ENCODE data around the gene KCNMB1. TPM values are rescaled to one million over a fixed set of nuclear protein-coding genes. Genes with fewer than 3 reads are reported as not detected.

KCNMB1 gene
- total and polyA plus RNA-seq, 11 donors, result 0.25 to 3.7 (median 1.0) TPM

DNA sequence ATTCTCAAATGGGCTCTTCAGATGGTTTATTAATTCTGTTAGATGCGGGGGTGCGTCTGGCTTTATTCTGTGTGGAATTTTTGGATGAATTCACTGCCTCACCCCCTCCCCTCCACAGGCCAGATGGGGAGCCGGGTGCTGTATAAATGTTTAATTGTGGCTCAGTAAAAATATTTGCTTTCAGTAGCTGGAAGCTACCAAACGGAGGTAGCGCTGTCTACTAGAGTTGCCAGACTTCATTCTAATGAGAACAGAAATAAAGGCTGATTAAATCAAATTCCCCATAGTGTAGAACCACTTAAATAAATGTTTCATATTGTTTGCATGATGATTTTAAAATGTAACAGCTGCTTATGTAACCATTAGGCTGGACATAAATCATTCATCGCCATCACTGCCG is 34.5 kb upstream of the KCNMB1 start:
- H3K9me3 ChIP-seq, result no peaks in the 10 kb centered on the region
- peak overlapping the region in 1 of 12 donors; percentile 65 for H3K27ac ChIP-seq
- intact Hi-C loops (cut with DNase I), result loop anchor here in 6 of 10 donors (2.0 to 10.0 kb wide), 7 partner anchors 71 to 321 kb away; partner anchors contain the start of gene FOXI1 (in 1 of the 6)
- H3K4me3 ChIP-seq, result no peak overlapping the region
- TF ChIP-seq, protein P1, sequence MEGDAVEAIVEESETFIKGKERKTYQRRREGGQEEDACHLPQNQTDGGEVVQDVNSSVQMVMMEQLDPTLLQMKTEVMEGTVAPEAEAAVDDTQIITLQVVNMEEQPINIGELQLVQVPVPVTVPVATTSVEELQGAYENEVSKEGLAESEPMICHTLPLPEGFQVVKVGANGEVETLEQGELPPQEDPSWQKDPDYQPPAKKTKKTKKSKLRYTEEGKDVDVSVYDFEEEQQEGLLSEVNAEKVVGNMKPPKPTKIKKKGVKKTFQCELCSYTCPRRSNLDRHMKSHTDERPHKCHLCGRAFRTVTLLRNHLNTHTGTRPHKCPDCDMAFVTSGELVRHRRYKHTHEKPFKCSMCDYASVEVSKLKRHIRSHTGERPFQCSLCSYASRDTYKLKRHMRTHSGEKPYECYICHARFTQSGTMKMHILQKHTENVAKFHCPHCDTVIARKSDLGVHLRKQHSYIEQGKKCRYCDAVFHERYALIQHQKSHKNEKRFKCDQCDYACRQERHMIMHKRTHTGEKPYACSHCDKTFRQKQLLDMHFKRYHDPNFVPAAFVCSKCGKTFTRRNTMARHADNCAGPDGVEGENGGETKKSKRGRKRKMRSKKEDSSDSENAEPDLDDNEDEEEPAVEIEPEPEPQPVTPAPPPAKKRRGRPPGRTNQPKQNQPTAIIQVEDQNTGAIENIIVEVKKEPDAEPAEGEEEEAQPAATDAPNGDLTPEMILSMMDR (IDR thresholded peaks at IDR 0.05), result no peak
- no peak for TF ChIP-seq POLR2A (IDR thresholded peaks at IDR 0.05)
- WGBS, 4 donors, result 83 to 87% (median 84%) methylated on average over 7 of the region's 7 CpGs
- peaks cover 0 to 52% (median 10%) of the 10 kb centered on the region in 12 donors for H3K4me1 ChIP-seq
- no peak for DNase-seq
- no peaks in the 10 kb centered on the region for H3K36me3 ChIP-seq
- no peaks in the 10 kb centered on the region for H3K27me3 ChIP-seq
- ATAC-seq, result no peak

GRCh38 chr5:170421826-170422225 is 32.7 kb upstream of the KCNMB1 start:
- WGBS, 4 donors, result 51 to 64% (median 58%) methylated on average over 2 of the region's 2 CpGs
- Histone ChIP-seq H3K27me3 (no peaks in the 10 kb centered on the region), H3K4me3 (no peak overlapping the region), H3K27ac (peak overlapping the region in 1 of 12 donors; percentile 65), H3K9me3 (no peaks in the 10 kb centered on the region), H3K36me3 (no peaks in the 10 kb centered on the region), H3K4me1 (peaks cover 0 to 40% (median 6%) of the 10 kb centered on the region in 12 donors)
- peak in 2 of 4 donors; percentile 34 to 46 for ATAC-seq
- DNase-seq, result no peak
- TF ChIP-seq, protein P1 (IDR thresholded peaks at IDR 0.05), result no peak
- TF ChIP-seq POLR2A (IDR thresholded peaks at IDR 0.05), result no peak
- intact Hi-C loops (cut with DNase I), result loop anchor here (1.0 to 10.0 kb wide), 13 partner anchors 70 to 321 kb away; partner anchors contain the start of gene FOXI1 (in 1 of the 10)

DNA sequence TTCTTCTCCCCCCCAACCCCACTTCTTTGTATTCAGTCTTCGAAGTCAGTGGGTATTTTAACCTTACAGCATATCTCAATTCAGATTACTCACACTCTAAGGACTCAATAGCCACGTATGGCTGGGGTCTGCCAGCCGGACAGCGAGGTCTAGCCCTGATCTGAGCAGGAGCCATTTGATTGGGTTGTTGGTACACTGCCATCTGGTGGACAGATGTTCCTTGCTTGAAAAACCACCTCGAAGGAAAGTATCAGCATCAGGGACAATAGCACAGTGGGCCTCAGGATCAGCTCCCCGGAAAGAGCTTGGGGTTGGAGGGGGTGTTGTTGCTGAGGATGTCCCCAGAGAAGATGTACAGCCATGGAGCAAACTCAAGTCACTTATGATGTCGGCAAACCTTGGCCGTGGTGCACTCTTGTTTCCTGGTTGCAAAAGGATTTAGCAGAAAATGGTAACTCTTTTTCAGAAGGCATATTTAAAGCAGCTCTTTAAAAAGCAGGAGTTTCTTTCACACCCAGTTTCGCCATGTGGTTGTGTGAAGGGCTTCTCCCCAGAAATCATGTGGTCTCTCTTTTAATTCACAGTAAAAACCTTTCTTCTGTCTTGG is 31.7 kb upstream of the KCNMB1 start:
- intact Hi-C loops (cut with DNase I), result loop anchor here in 9 of 10 donors (1.0 to 10.0 kb wide), 14 partner anchors 69 to 320 kb away; partner anchors contain the start of gene FOXI1 (in 1 of the 9)
- TF ChIP-seq, protein P1 (IDR thresholded peaks at IDR 0.05), result peak; percentile 63 to 86 (median 78)
- no peak for TF ChIP-seq POLR2A (IDR thresholded peaks at IDR 0.05)
- 19 to 23% (median 21%) methylated on average over 9 of the region's 9 CpGs for whole genome bisulfite sequencing, 4 donors
- Histone ChIP-seq H3K4me3 (no peak overlapping the region), H3K36me3 (no peaks in the 10 kb centered on the region), H3K27me3 (no peaks in the 10 kb centered on the region), H3K4me1 (peaks cover 0 to 34% (median 2%) of the 10 kb centered on the region in 12 donors), H3K9me3 (no peaks in the 10 kb centered on the region), H3K27ac (peak overlapping the region in 1 of 12 donors; percentile 14)
- ATAC-seq, result peak in 3 of 4 donors; percentile 67 to 83 (median 76)
- DNase-seq, result peak in 4 of 5 donors; percentile 55 to 63 (median 59)

GRCh38 chr5:170419643-170420042 is 30.5 kb upstream of the KCNMB1 start:
- Histone ChIP-seq H3K9me3 (no peaks in the 10 kb centered on the region), H3K27me3 (no peaks in the 10 kb centered on the region), H3K4me3 (no peak overlapping the region), H3K4me1 (peaks cover 0 to 26% (median 0%) of the 10 kb centered on the region in 12 donors), H3K27ac (no peak overlapping the region), H3K36me3 (no peaks in the 10 kb centered on the region)
- DNase-seq (no peak), ATAC-seq (no peak)
- WGBS, 4 donors, result 76 to 91% (median 82%) methylated on average over 6 of the region's 6 CpGs
- intact Hi-C loops (cut with DNase I), result loop anchor here (1.0 to 10.0 kb wide), 17 partner anchors 57 to 325 kb away; partner anchors contain the start of gene FOXI1 (in 2 of the 10)
- TF ChIP-seq, protein P1 (IDR thresholded peaks at IDR 0.05), result no peak
- TF ChIP-seq POLR2A (IDR thresholded peaks at IDR 0.05), result no peak
